ENCODE results near the gene SCN7A. TPM values are rescaled to one million over a fixed set of nuclear protein-coding genes. Genes with fewer than 3 reads are reported as not detected.
A peak's percentile ranks its signal among the peaks of the same experiment; 100 is the strongest.

SCN7A gene
- total RNA-seq, 1 donor from 2014 or later, result not detected

DNA sequence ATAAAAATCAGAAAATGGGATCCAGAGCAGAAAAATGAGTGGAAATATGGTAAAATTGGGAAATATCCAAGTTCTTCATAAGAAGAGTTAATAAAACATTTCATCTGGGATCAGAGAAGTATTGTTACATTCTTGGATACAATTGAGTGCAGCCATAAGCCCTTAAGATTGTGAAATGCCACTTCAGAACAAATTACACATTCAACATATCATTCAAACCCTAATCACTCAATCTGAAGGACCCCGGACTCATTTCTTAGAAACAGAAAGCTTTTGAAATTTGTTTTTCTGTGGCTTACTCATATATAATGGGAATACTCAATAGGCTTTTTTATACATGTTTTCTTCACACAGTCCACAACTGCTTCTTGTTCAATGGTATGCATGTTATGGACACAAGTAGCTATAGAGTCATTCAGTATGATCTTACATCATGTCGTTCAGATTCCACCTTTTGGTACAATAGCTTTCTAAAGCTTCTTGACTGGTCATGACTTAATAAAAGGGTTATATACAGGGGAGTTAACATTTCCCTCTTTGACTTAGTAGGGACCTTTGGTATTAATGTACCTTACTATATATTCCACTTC lies 39.9 kb downstream of the SCN7A start:
- ChIA-PET POLR2A (no interaction called here), CTCF (no interaction called here)
- Mint-ChIP-seq H3K9me3 (peaks cover 4% of the 10 kb centered on the region), H3K27ac (no peak overlapping the region), H3K27me3 (no peaks in the 10 kb centered on the region), H3K36me3 (ENCODE audit: low read depth) (no peaks in the 10 kb centered on the region), H3K4me3 (no peak overlapping the region), H3K4me1 (peaks cover 7% of the 10 kb centered on the region)
- DNase-seq (no peak), ATAC-seq (ENCODE audit: low read depth) (no peak)
- TF ChIP-seq, protein P1, sequence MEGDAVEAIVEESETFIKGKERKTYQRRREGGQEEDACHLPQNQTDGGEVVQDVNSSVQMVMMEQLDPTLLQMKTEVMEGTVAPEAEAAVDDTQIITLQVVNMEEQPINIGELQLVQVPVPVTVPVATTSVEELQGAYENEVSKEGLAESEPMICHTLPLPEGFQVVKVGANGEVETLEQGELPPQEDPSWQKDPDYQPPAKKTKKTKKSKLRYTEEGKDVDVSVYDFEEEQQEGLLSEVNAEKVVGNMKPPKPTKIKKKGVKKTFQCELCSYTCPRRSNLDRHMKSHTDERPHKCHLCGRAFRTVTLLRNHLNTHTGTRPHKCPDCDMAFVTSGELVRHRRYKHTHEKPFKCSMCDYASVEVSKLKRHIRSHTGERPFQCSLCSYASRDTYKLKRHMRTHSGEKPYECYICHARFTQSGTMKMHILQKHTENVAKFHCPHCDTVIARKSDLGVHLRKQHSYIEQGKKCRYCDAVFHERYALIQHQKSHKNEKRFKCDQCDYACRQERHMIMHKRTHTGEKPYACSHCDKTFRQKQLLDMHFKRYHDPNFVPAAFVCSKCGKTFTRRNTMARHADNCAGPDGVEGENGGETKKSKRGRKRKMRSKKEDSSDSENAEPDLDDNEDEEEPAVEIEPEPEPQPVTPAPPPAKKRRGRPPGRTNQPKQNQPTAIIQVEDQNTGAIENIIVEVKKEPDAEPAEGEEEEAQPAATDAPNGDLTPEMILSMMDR (IDR thresholded peaks at IDR 0.05), result no peak
- intact Hi-C loops (cut with micrococcal nuclease), result no loop called here

DNA sequence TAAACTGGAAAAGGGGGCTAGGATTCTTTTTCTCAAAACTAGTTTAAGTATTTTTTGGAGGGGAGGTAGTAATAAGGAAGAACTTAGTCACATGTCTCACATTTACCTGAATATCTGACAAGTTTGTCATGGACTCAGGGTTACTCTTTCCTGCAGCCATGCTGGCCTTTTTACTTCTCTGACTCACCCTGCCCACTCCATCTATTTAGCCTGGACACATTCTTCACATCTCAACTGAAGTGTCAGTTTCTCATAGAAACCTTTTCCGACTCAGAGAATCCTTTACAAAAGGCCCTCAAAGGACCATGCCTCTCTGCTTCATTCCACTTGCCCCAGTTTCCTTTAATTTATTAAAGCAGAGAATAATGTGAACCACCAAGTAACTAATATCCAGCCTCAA lies 42.6 kb downstream of the SCN7A start:
- no peaks in the 10 kb centered on the region for H3K36me3 Mint-ChIP-seq (ENCODE audit: low read depth)
- no peak overlapping the region for H3K4me3 Mint-ChIP-seq
- H3K4me1 Mint-ChIP-seq, result peaks cover 7% of the 10 kb centered on the region
- POLR2A ChIA-PET, result no interaction called here
- peaks cover 7% of the 10 kb centered on the region for H3K9me3 Mint-ChIP-seq
- no peaks in the 10 kb centered on the region for H3K27me3 Mint-ChIP-seq
- CTCF ChIA-PET, result no interaction called here
- H3K27ac Mint-ChIP-seq, result no peak overlapping the region
- TF ChIP-seq, protein P1 (IDR thresholded peaks at IDR 0.05), result no peak
- DNase-seq (no peak), ATAC-seq (ENCODE audit: low read depth) (no peak)
- intact Hi-C loops (cut with micrococcal nuclease), result no loop called here

DNA sequence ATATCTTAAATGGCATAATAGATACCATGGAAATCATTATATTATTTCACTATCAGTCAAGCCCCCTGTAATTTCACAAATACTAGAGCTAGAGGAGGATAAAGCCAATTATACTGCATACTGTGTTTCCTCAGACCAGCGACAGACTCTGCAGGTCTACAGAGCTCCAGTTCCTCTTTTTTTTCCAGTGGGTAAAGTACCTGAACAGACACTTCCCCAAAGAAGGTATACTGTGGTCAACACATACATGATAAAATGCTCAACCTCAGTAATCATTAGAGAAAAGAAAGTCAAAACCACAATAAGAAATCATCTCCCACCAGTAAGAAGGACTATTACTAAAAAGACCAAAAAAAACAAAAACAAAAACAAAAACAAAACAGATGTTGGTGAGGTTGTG lies 44.6 kb downstream of the SCN7A start:
- H3K9me3 Mint-ChIP-seq, result peaks cover 3% of the 10 kb centered on the region
- intact Hi-C loops (cut with micrococcal nuclease), result no loop called here
- H3K4me1 Mint-ChIP-seq, result peaks cover 7% of the 10 kb centered on the region
- DNase-seq (no peak), ATAC-seq (ENCODE audit: low read depth) (peak; percentile 65)
- TF ChIP-seq, protein P1 (IDR thresholded peaks at IDR 0.05), result no peak
- no peaks in the 10 kb centered on the region for H3K27me3 Mint-ChIP-seq
- H3K27ac Mint-ChIP-seq, result no peak overlapping the region
- H3K36me3 Mint-ChIP-seq (ENCODE audit: low read depth), result no peaks in the 10 kb centered on the region
- POLR2A ChIA-PET, result no interaction called here
- H3K4me3 Mint-ChIP-seq, result no peak overlapping the region
- CTCF ChIA-PET, result no interaction called here

DNA sequence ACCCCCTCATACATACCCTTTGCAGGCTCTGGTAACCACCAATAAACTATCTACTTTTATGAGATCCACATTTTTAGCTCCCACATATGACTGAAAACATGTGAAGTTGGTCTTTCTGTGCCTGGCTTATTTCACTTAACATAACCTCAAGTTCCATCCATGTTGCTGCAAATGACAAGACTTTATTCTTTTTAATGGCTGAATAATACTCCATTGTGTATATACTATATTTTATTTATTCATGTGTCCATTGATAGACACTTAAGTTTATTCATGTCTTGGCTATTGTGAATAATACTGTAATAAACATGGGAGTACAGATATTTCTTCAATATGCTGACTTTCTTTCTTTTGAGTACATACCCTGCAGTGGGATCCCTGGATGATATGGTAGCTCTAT lies 45.9 kb downstream of the SCN7A start:
- TF ChIP-seq, protein P1 (IDR thresholded peaks at IDR 0.05), result no peak
- H3K36me3 Mint-ChIP-seq (ENCODE audit: low read depth), result no peaks in the 10 kb centered on the region
- POLR2A ChIA-PET, result no interaction called here
- no peak overlapping the region for H3K27ac Mint-ChIP-seq
- ATAC-seq (ENCODE audit: low read depth) (no peak), DNase-seq (no peak)
- H3K9me3 Mint-ChIP-seq, result peaks cover 3% of the 10 kb centered on the region
- H3K4me1 Mint-ChIP-seq, result peaks cover 7% of the 10 kb centered on the region
- H3K4me3 Mint-ChIP-seq, result no peak overlapping the region
- H3K27me3 Mint-ChIP-seq, result no peaks in the 10 kb centered on the region
- CTCF ChIA-PET, result no interaction called here
- intact Hi-C loops (cut with micrococcal nuclease), result no loop called here

DNA sequence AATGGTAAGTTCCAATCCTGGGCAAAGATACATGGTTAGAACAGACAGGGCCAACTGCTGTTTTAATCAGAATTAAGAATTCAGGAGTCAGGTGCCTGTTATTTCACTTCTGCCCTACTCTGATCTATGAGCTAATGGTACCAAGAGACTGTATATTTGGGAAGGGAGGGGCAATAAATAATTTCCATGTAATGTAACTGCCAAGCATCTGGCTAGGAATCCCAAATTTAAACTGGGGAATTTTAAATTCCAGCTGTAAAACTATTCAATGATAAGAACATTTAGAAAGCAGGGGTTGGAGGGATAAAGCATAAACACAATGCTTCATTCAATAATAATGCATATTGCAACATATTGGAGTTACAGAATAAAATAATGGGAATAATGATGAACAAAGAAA lies 49.7 kb downstream of the SCN7A start:
- intact Hi-C loops (cut with micrococcal nuclease), result no loop called here
- TF ChIP-seq, protein P1 (IDR thresholded peaks at IDR 0.05), result no peak
- ATAC-seq (ENCODE audit: low read depth) (no peak), DNase-seq (no peak)
- Mint-ChIP-seq H3K27me3 (no peaks in the 10 kb centered on the region), H3K36me3 (ENCODE audit: low read depth) (no peaks in the 10 kb centered on the region), H3K9me3 (peaks cover 3% of the 10 kb centered on the region), H3K4me3 (no peak overlapping the region), H3K4me1 (peaks cover under 1% of the 10 kb centered on the region), H3K27ac (no peak overlapping the region)
- POLR2A ChIA-PET, result no interaction called here
- CTCF ChIA-PET, result no interaction called here

Data from activated B cell treated with CpG ODN at 0.5 μM for 24 hours (primary cell).